Calu3 (cell line): Measurements from ENCODE around the gene EEF2KMT. TPM values are rescaled to one million over a fixed set of nuclear protein-coding genes. Genes with fewer than 3 reads are reported as not detected.
"Not testable (repeated sequence)": the region's sequence is repeated elsewhere in the genome, so short reads cannot be mapped to it uniquely, and the experiment has no call there.

Experiments used
- BruUV-seq: library from RNA; stranded (reverse); fragments of 400-500 nt; replicated peaks from 2 replicates; lab custom pipeline; 2021; lab: Mats Ljungman, UMichigan
- CTCF ChIA-PET: fragments of 300-600 bp; sonication (Branson Sonifier 250); formaldehyde crosslinking; loops from one replicate; lab custom pipeline; 2022; ENCODE audit warnings: antibody characterized with exemption; lab: Charles Lee
- DNase-seq: peaks from one replicate; pipeline ENCODE4 v3.0.0; 2022
- H3K27ac Mint-ChIP-seq: one replicate; pipeline ENCODE4 v1.8.0; 2022; ENCODE audit warnings: mixed read lengths; ENCODE audit not compliant: unreplicated experiment
- H3K27me3 Mint-ChIP-seq: one replicate; pipeline ENCODE4 v1.8.0; 2022; ENCODE audit warnings: mixed read lengths; ENCODE audit not compliant: unreplicated experiment
- H3K36me3 Mint-ChIP-seq: one replicate; pipeline ENCODE4 v1.8.0; 2022; ENCODE audit warnings: mild to moderate bottlenecking, moderate library complexity, mixed read lengths; ENCODE audit not compliant: insufficient read depth, unreplicated experiment
- H3K4me1 Mint-ChIP-seq: one replicate; pipeline ENCODE4 v1.8.0; 2022; ENCODE audit warnings: mild to moderate bottlenecking, low read depth, mixed read lengths; ENCODE audit not compliant: unreplicated experiment
- H3K4me3 Mint-ChIP-seq: one replicate; pipeline ENCODE4 v1.8.0; 2022; ENCODE audit warnings: mild to moderate bottlenecking, low read depth, moderate library complexity, mixed read lengths; ENCODE audit not compliant: unreplicated experiment
- H3K9me3 Mint-ChIP-seq: one replicate; pipeline ENCODE4 v1.8.0; 2022; ENCODE audit warnings: low read depth, mixed read lengths; ENCODE audit not compliant: unreplicated experiment
- intact Hi-C: fragments of 100-400 bp; cut with micrococcal nuclease; formaldehyde crosslinking; loops from one replicate; pipeline ENCODE4 v1.10.0; 2022; ENCODE audit not compliant: unreplicated experiment
- total RNA-seq: library from RNA; stranded (reverse); gene quantifications from 2 replicates; pipeline ENCODE4 v1.2.3, GENCODE V29; 2022
- TF ChIP-seq, protein P1 (sequence below): fragments of 200-600 bp; IDR thresholded peaks from one replicate; pipeline ENCODE4 v1.8.0; 2022; ENCODE audit warnings: antibody characterized with exemption; ENCODE audit not compliant: unreplicated experiment

Gene EEF2KMT
- total RNA-seq, 1 experiment from 2014 or later: 25.6 TPM

- DNase-seq, intact Hi-C loops, CTCF ChIA-PET, H3K27ac Mint-ChIP-seq, H3K9me3 Mint-ChIP-seq, H3K4me1 Mint-ChIP-seq, H3K4me3 Mint-ChIP-seq, BruUV-seq, H3K27me3 Mint-ChIP-seq: not testable (repeated sequence)
- peaks cover 61% of the 10 kb centered on the region for H3K36me3 Mint-ChIP-seq
These were observed 8.7 kb downstream of the EEF2KMT start for GRCh38 chr16:5088936-5089335.

GRCh38 chr16:5088086-5088790 is 9.4 kb downstream of the EEF2KMT start:
- H3K27me3 Mint-ChIP-seq, CTCF ChIA-PET, BruUV-seq, H3K27ac Mint-ChIP-seq, H3K4me3 Mint-ChIP-seq, intact Hi-C loops, H3K4me1 Mint-ChIP-seq, DNase-seq, H3K9me3 Mint-ChIP-seq: not testable (repeated sequence)
- H3K36me3 Mint-ChIP-seq: peaks cover 62% of the 10 kb centered on the region

- intact Hi-C loops, DNase-seq, CTCF ChIA-PET, H3K27ac Mint-ChIP-seq, BruUV-seq, H3K4me3 Mint-ChIP-seq, H3K27me3 Mint-ChIP-seq, H3K9me3 Mint-ChIP-seq, H3K4me1 Mint-ChIP-seq: not testable (repeated sequence)
- peaks cover 54% of the 10 kb centered on the region for H3K36me3 Mint-ChIP-seq
These were observed 11.9 kb downstream of the EEF2KMT start for GRCh38 chr16:5085716-5086115.

DNA sequence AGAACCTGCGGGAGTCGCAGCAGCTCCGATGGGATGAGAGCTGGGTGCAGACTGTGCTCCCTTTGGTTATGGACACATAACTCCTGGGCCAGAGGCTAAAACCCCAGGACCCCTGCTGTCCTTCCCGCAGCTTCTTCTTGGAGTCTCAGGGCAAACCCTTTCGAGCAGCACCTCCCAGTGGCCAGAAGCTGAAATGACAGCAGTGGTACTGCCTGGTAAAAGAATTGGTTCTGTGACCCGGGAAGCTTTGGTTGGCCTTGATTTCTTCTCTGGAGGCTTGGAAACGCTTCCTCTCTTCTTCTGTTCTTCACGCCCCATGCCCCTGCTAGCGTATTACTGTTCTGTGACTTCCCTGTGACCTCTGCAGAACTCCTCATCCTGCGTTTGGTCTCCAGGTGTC is 12.8 kb downstream of the EEF2KMT start:
- H3K27ac Mint-ChIP-seq, H3K9me3 Mint-ChIP-seq, intact Hi-C loops, H3K4me3 Mint-ChIP-seq, H3K4me1 Mint-ChIP-seq, BruUV-seq, H3K27me3 Mint-ChIP-seq: not testable (repeated sequence)
- CTCF ChIA-PET: interaction anchor here (1.1 kb wide), 2 partner anchors 13 kb away, joined by 3 to 4 read pairs; no protein-coding TSS in a partner anchor
- DNase-seq: peak; percentile 70
- H3K36me3 Mint-ChIP-seq: peaks cover 57% of the 10 kb centered on the region
- TF ChIP-seq, protein P1, sequence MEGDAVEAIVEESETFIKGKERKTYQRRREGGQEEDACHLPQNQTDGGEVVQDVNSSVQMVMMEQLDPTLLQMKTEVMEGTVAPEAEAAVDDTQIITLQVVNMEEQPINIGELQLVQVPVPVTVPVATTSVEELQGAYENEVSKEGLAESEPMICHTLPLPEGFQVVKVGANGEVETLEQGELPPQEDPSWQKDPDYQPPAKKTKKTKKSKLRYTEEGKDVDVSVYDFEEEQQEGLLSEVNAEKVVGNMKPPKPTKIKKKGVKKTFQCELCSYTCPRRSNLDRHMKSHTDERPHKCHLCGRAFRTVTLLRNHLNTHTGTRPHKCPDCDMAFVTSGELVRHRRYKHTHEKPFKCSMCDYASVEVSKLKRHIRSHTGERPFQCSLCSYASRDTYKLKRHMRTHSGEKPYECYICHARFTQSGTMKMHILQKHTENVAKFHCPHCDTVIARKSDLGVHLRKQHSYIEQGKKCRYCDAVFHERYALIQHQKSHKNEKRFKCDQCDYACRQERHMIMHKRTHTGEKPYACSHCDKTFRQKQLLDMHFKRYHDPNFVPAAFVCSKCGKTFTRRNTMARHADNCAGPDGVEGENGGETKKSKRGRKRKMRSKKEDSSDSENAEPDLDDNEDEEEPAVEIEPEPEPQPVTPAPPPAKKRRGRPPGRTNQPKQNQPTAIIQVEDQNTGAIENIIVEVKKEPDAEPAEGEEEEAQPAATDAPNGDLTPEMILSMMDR: peak; percentile 88

DNA sequence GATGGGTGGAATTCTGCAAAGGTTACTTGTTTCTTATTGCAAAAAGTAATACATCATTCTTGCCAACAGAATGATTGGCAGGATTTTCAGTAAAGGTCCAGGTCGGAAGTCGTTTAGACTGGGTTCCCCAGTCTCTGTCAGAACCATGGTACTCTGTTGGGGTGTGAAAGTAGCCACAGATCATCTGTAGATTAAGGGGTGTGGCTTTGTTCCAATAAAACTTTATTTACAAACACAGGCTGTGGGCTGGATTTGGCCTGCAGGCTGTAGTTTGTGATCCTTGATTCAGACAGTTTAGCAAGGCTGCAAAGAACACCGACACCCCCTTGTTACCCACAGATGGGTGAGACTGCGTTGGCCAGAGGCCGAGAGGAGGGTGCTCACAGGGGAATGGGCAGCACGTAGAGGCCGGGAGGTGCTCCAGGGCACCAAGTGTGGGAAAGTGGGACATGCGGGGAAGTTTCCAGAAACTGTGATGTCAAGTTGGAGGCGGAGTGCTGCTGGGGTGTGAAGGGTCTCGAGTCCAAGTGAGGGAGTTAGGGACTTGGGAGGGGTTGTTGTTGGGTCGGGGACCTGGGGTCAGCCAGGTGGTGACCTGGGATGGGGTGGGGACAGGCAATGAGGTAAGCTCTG is 13.4 kb downstream of the EEF2KMT start:
- H3K27me3 Mint-ChIP-seq, H3K9me3 Mint-ChIP-seq, DNase-seq, H3K4me1 Mint-ChIP-seq, intact Hi-C loops, H3K4me3 Mint-ChIP-seq: not testable (repeated sequence)
- peaks cover 58% of the 10 kb centered on the region for H3K36me3 Mint-ChIP-seq
- peak overlapping the region; percentile 69 for H3K27ac Mint-ChIP-seq
- TSS peak; percentile 24 for BruUV-seq
- CTCF ChIA-PET: interaction anchor here (1.1 kb wide), 2 partner anchors 12 to 14 kb away, joined by 3 to 4 read pairs; no protein-coding TSS in a partner anchor

GRCh38 chr16:5083646-5084045 is 13.9 kb downstream of the EEF2KMT start:
- intact Hi-C loops, CTCF ChIA-PET, H3K27me3 Mint-ChIP-seq, BruUV-seq, H3K4me1 Mint-ChIP-seq, H3K4me3 Mint-ChIP-seq, H3K27ac Mint-ChIP-seq, DNase-seq, H3K9me3 Mint-ChIP-seq: not testable (repeated sequence)
- peaks cover 64% of the 10 kb centered on the region for H3K36me3 Mint-ChIP-seq

- H3K27ac Mint-ChIP-seq, H3K9me3 Mint-ChIP-seq, intact Hi-C loops, H3K27me3 Mint-ChIP-seq, CTCF ChIA-PET, BruUV-seq, H3K4me1 Mint-ChIP-seq, H3K4me3 Mint-ChIP-seq: not testable (repeated sequence)
- DNase-seq: peak; percentile 44
- H3K36me3 Mint-ChIP-seq: peaks cover 49% of the 10 kb centered on the region
These were observed 16.6 kb downstream of the EEF2KMT start for GRCh38 chr16:5080996-5081395.

- H3K4me1 Mint-ChIP-seq, H3K27ac Mint-ChIP-seq, BruUV-seq, intact Hi-C loops, CTCF ChIA-PET, H3K27me3 Mint-ChIP-seq, DNase-seq, H3K4me3 Mint-ChIP-seq, H3K9me3 Mint-ChIP-seq: not testable (repeated sequence)
- peaks cover 44% of the 10 kb centered on the region for H3K36me3 Mint-ChIP-seq
These were observed 17.1 kb downstream of the EEF2KMT start for GRCh38 chr16:5080461-5080860.
